Thoracic aorta (tissue), 2 donors: ENCODE measurements around the gene SEPHS1. TPM values are rescaled to one million over a fixed set of nuclear protein-coding genes. Genes with fewer than 3 reads are reported as not detected.
A peak's percentile ranks its signal among the peaks of the same experiment; 100 is the strongest.

Experiments used
- ATAC-seq: fragments of 150-250 bp; one replicate; pipeline ENCODE4 v1.8.0; 2017; ENCODE audit warnings: low read depth; ENCODE audit not compliant: insufficient number of reproducible peaks, low FRiP score
- DNase-seq: peaks from one replicate; pipeline ENCODE4 v3.0.0-alpha.2; 2020; ENCODE audit warnings: low spot score
- H3K27ac ChIP-seq, 2 donors: fragments of 200-600 bp; sonication (generic); 1 replicate in 1 of 2; 2 replicates in 1 of 2; pipeline ENCODE4 v1.5.1; 2016; ENCODE audit warnings: mild to moderate bottlenecking in 2 of 2, moderate library complexity in 2 of 2
- H3K27me3 ChIP-seq: fragments of 200-600 bp; sonication (generic); replicated peaks from 2 replicates; pipeline ENCODE4 v1.6.0; 2016; ENCODE audit warnings: mild to moderate bottlenecking; ENCODE audit not compliant: insufficient read depth
- H3K36me3 ChIP-seq: fragments of 200-600 bp; sonication (generic); one replicate; pipeline ENCODE4 v1.5.1; 2016
- H3K4me1 ChIP-seq, 2 donors: fragments of 200-600 bp; sonication (generic); 1 replicate in 1 of 2; 2 replicates in 1 of 2; pipeline versions ENCODE4 v1.5.1 to v1.6.0; 2016; ENCODE audit warnings: low read depth in 2 of 2, mild to moderate bottlenecking in 1 of 2; ENCODE audit not compliant: control insufficient read depth in 1 of 2
- H3K4me3 ChIP-seq: fragments of 200-600 bp; sonication (generic); 2 replicates; pipeline ENCODE4 v1.5.1; 2016; ENCODE audit warnings: mild to moderate bottlenecking
- H3K9me3 ChIP-seq: fragments of 200-600 bp; sonication (generic); 2 replicates; pipeline ENCODE4 v1.5.1; 2016
- total RNA-seq, 2 donors: library from RNA; depleted of rRNA; stranded (reverse); fragments of >200 nt; gene quantifications; one replicate each; pipeline versions ENCODE4 v1.1.0 to v1.2.3, GENCODE V29; 2016
- TF ChIP-seq, protein P1 (sequence below): fragments of 200-600 bp; sonication (generic); IDR thresholded peaks from one replicate; pipeline ENCODE4 v1.5.1; 2019; ENCODE audit warnings: antibody characterized with exemption

Gene SEPHS1
- total RNA-seq, 2 donors from 2014 or later = 24.8 to 68.6 TPM

DNA sequence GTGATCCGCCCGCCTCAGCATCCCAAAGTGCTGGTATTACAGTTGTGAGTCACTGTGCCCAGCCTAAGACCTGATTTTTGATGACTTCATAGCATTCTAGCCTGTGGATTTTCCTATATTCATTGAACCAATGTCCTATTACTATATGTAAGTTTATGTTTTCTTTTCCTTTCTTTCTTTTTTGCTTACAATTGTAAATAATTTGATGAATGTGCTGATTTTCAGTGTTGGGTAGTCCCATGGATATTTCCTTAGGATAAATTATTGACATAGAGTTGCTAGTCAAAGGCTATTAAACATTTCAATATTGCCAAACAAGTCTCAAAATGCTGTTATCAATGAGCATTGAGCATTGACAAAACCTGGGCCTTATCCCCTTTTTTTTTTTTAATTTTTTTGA lies 38.3 kb downstream of the SEPHS1 start:
- no peak overlapping the region for H3K4me3 ChIP-seq
- no peaks in the 10 kb centered on the region for H3K27me3 ChIP-seq
- TF ChIP-seq, protein P1, sequence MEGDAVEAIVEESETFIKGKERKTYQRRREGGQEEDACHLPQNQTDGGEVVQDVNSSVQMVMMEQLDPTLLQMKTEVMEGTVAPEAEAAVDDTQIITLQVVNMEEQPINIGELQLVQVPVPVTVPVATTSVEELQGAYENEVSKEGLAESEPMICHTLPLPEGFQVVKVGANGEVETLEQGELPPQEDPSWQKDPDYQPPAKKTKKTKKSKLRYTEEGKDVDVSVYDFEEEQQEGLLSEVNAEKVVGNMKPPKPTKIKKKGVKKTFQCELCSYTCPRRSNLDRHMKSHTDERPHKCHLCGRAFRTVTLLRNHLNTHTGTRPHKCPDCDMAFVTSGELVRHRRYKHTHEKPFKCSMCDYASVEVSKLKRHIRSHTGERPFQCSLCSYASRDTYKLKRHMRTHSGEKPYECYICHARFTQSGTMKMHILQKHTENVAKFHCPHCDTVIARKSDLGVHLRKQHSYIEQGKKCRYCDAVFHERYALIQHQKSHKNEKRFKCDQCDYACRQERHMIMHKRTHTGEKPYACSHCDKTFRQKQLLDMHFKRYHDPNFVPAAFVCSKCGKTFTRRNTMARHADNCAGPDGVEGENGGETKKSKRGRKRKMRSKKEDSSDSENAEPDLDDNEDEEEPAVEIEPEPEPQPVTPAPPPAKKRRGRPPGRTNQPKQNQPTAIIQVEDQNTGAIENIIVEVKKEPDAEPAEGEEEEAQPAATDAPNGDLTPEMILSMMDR = no peak
- ATAC-seq = no peak
- no peaks in the 10 kb centered on the region for H3K4me1 ChIP-seq
- no peaks in the 10 kb centered on the region for H3K9me3 ChIP-seq
- H3K36me3 ChIP-seq = no peaks in the 10 kb centered on the region
- no peak overlapping the region for H3K27ac ChIP-seq
- no peak for DNase-seq

- no peak for ATAC-seq
- Histone ChIP-seq H3K27me3 (no peaks in the 10 kb centered on the region), H3K4me1 (no peaks in the 10 kb centered on the region), H3K4me3 (no peak overlapping the region), H3K9me3 (no peaks in the 10 kb centered on the region), H3K36me3 (no peaks in the 10 kb centered on the region), H3K27ac (no peak overlapping the region)
- TF ChIP-seq, protein P1 = no peak
- DNase-seq = no peak
Observed at GRCh38 chr10:13308096-13308495, 40.0 kb downstream of the SEPHS1 start.

DNA sequence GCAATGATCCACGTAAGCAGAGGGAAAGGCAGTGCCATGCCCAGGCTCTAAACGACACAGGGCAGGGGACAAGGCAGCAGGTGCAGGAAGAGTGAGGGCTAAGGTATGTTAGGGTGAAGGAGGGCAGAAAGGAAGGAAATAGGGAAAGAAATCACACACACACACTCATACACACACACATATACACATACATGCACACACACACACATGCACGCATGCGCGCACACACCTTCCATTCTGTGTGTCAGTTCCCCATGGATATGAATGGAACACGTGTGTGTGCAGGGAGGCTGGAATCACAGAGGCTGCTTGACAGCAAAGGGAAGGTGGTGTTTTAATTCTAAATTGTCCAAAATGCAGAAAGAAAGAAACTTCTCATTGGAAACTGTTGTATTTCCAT lies 42.0 kb downstream of the SEPHS1 start:
- Histone ChIP-seq H3K4me3 (no peak overlapping the region), H3K4me1 (peaks cover 4 to 7% of the 10 kb centered on the region in 2 donors), H3K36me3 (no peaks in the 10 kb centered on the region), H3K27me3 (no peaks in the 10 kb centered on the region), H3K9me3 (no peaks in the 10 kb centered on the region), H3K27ac (no peak overlapping the region)
- DNase-seq (no peak), ATAC-seq (no peak)
- TF ChIP-seq, protein P1 = no peak

DNA sequence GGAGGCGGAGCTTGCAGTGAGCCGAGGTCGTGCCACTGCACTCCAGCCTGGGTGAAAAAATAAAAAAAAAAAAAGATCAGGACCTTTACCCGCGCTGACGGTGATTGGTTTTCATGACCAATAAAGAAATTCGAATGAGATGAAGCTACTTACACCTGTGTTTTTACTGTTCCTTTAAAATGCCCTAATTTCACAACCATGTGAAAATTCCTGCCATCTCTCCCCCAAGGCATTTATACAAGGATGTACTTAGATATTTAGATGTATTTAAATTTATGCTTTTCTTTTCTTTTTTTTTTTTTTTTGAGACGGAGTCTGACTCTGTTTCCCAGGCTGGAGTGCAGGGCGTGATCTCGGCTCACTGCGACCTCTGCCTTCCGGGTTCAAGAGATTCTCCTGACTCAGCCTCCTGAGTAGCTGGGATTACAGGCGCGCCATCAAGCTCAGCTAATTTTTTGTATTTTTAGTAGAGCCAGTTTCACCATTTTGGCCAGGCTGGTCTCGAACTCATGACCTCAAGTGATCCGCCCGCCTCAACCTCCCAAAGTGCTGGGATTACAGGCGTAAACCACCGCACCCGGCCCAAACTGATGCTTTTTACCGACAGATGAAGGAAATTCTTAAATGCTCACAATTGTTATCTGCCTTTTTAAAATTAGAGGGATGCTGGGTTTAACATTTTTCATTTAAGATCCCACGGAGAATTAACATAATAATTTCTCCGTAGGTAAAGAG lies 45.1 kb downstream of the SEPHS1 start:
- TF ChIP-seq, protein P1 = no peak
- no peaks in the 10 kb centered on the region for H3K27me3 ChIP-seq
- no peaks in the 10 kb centered on the region for H3K36me3 ChIP-seq
- peak overlapping the region; percentile 97 for H3K27ac ChIP-seq
- H3K4me1 ChIP-seq = peaks cover 4 to 15% of the 10 kb centered on the region in 2 donors
- no peaks in the 10 kb centered on the region for H3K9me3 ChIP-seq
- DNase-seq (no peak), ATAC-seq (no peak)
- H3K4me3 ChIP-seq = peak overlapping the region; percentile 76

DNA sequence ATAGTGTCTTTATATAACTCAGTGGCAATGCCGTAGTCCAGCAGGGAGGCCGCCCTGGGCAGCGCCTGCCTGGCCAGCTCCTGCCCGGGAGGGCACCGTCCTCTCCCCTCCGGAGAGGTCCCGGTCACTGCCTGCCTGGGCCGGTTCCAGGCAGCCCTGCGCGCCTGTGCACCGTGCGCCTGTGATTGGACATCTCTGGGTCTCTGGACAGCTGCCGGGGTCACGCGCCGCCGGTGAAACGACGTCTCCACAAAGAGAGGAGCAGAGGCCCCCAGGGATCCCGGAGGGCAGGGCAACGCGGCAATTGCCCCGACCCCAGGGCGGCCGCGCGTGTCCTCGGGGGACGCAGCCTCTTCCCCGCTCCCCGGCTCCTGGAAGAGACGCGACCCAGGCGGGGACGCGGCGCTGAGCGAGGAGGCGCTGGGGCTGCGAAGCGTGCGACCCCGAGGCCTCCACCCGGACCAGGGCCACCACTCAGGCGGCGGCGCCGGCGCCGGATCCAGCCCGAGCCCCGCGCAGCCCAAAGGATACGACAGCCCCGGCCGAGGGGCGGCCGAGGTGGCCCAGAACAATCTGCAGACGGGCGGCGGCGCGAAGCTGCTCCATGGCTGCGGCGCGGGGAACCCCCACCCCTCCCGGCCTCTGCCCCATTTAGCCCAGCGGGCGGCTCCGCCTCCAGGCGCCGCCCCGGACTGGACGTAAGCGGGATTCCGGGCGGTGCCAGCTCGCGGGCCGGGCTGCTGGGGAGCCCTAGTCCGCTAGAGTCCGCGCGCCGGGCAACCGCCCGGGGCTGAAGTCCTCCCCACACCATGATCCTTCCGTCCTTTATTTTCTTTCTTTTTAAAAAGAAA lies 48.4 kb downstream of the SEPHS1 start, which contains the start of gene PHYH:
Gene PHYH (minus strand): TSS at position 628 of the 851 bp plus-strand sequence. CDS start 22 bp downstream, at position 606.
- H3K27me3 ChIP-seq = no peaks in the 10 kb centered on the region
- peak; percentile 55 for DNase-seq
- TF ChIP-seq, protein P1 = no peak

More for the DNA sequence above, 48.4 kb downstream of the SEPHS1 start, which contains the start of gene PHYH:
- Histone ChIP-seq H3K27ac (peak within 1 kb of the TSS; percentile 97), H3K9me3 (no peaks in the 10 kb centered on the region), H3K4me3 (peak within 1 kb of the TSS; percentile 88), H3K36me3 (peaks cover 4% of the 10 kb centered on the region), H3K4me1 (peaks cover 4 to 21% of the 10 kb centered on the region in 2 donors)
- peak; percentile 70 for ATAC-seq
